HepG2 (cell line): ENCODE results near the gene GALNT10. TPM values are rescaled to one million over a fixed set of nuclear protein-coding genes. Genes with fewer than 3 reads are reported as not detected.

ENCODE experiments used
- ARHGAP35 ChIP-seq: sonication (generic); formaldehyde crosslinking; IDR thresholded peaks from 2 replicates; pipeline ENCODE4 v1.9.0; 2022; ENCODE audit warnings: mild to moderate bottlenecking, inconsistent platforms, moderate library complexity, missing genetic modification reagents, borderline replicate concordance
- ARID3A ChIP-seq: IDR thresholded peaks from 2 replicates; pipeline ENCODE4 v1.6.1; 2012; ENCODE audit warnings: low read depth, low read length, improper control_type of control experiment
- EHMT2 ChIP-seq: fragments of 200-600 bp; sonication (generic); IDR thresholded peaks from 2 replicates; pipeline ENCODE4 v1.7.0; 2017; ENCODE audit warnings: antibody characterized with exemption, low read depth, low read length, borderline replicate concordance
- ELF3 ChIP-seq: IDR thresholded peaks from 2 replicates; pipeline ENCODE4 v1.6.1; 2016; ENCODE audit warnings: missing genetic modification reagents, missing compliant biosample characterization
- ETV5 ChIP-seq: IDR thresholded peaks from 2 replicates; pipeline ENCODE4 v1.6.1; 2018; ENCODE audit warnings: missing biosample characterization, missing genetic modification reagents, inconsistent platforms, borderline replicate concordance
- GZF1 ChIP-seq: sonication (generic); formaldehyde crosslinking; IDR thresholded peaks from 2 replicates; pipeline ENCODE4 v1.5.1; 2020; ENCODE audit warnings: mild to moderate bottlenecking, missing genetic modification reagents
- HOXA3 ChIP-seq: sonication (generic); formaldehyde crosslinking; IDR thresholded peaks from 2 replicates; pipeline ENCODE4 v1.5.0; 2020; ENCODE audit warnings: missing genetic modification reagents
- KMT2B ChIP-seq: IDR thresholded peaks from 2 replicates; pipeline ENCODE4 v1.6.1; 2016; ENCODE audit warnings: missing genetic modification reagents, missing compliant biosample characterization
- MBD4 ChIP-seq: IDR thresholded peaks from 2 replicates; pipeline ENCODE4 v1.6.1; 2012; ENCODE audit warnings: low read length, inconsistent platforms, borderline replicate concordance
- NCOA2 ChIP-seq: sonication (generic); formaldehyde crosslinking; IDR thresholded peaks from 2 replicates; pipeline ENCODE4 v1.8.0; 2022; ENCODE audit warnings: inconsistent platforms
- NFE2 ChIP-seq: sonication (generic); formaldehyde crosslinking; IDR thresholded peaks from 2 replicates; pipeline ENCODE4 v1.4.0; 2020; ENCODE audit warnings: missing genetic modification reagents
- NONO ChIP-seq, 2 experiments: fragments of 450-650 bp in 1 of 2; sonication (generic) in 1 of 2; formaldehyde crosslinking in 1 of 2; IDR thresholded peaks in 1 of 2; conservative IDR thresholded peaks in 1 of 2; 2 replicates each; pipeline versions ENCODE4 v1.6.1 to v1.8.0; 2017 to 2022; ENCODE audit warnings: mild to moderate bottlenecking in 1 of 2, missing genetic modification reagents in 1 of 2, moderate library complexity in 1 of 2
- REL ChIP-seq: sonication (generic); formaldehyde crosslinking; conservative IDR thresholded peaks from 2 replicates; pipeline ENCODE4 v1.8.0; 2022; ENCODE audit warnings: mild to moderate bottlenecking, missing genetic modification reagents, moderate library complexity
- ZFP36L1 ChIP-seq: sonication (generic); formaldehyde crosslinking; IDR thresholded peaks from 2 replicates; pipeline ENCODE4 v1.8.0; 2022; ENCODE audit warnings: mild to moderate bottlenecking, missing genetic modification reagents, moderate library complexity
- ZMYM3 ChIP-seq: sonication (generic); formaldehyde crosslinking; IDR thresholded peaks from 2 replicates; pipeline ENCODE4 v1.5.1; 2020; ENCODE audit warnings: mild to moderate bottlenecking, missing genetic modification reagents
- ZNF329 ChIP-seq: sonication (generic); formaldehyde crosslinking; IDR thresholded peaks from 2 replicates; pipeline ENCODE4 v1.9.0; 2021; ENCODE audit warnings: low read depth, mild to moderate bottlenecking, missing genetic modification reagents
- ZNF740 ChIP-seq: sonication (generic); formaldehyde crosslinking; IDR thresholded peaks from 2 replicates; pipeline ENCODE4 v1.4.0; 2020; ENCODE audit warnings: missing genetic modification reagents
- ZSCAN25 ChIP-seq: sonication (generic); formaldehyde crosslinking; IDR thresholded peaks from 2 replicates; pipeline ENCODE4 v1.8.0; 2022; ENCODE audit warnings: mild to moderate bottlenecking, missing genetic modification reagents
- polyA plus RNA-seq, 8 experiments: library from polyadenylated mRNA; depleted of rRNA in 3 of 8; stranded (reverse) in 7 of 8; unstranded in 1 of 8; fragments of >200 nt; fragmentation: Illumina TruSeq in 4 of 8; extraction: Trizol in 4 of 8; gene quantifications; 2 replicates each; pipeline versions ENCODE4 v1.2.1 to v1.2.3, GENCODE V29; 2011 to 2016; ENCODE audit warnings: low read depth in 4 of 8, missing spikeins in 1 of 8, mixed read lengths in 1 of 8; ENCODE audit not compliant: insufficient read depth in 1 of 8
- total RNA-seq, 5 experiments: library from RNA; depleted of rRNA; stranded (reverse); fragments of >200 nt; fragmentation: Illumina TruSeq; extraction: Trizol; gene quantifications; 2 replicates each; pipeline ENCODE4 v1.2.3, GENCODE V29; 2016; ENCODE audit warnings: low read depth in 1 of 5
- TF ChIP-seq, protein P1 (sequence below): IDR thresholded peaks from 2 replicates; pipeline ENCODE4 v1.6.1; 2016; ENCODE audit warnings: mild to moderate bottlenecking, missing biosample characterization, missing genetic modification reagents
- TF ChIP-seq, protein P2 (sequence below): IDR thresholded peaks from 2 replicates; pipeline ENCODE4 v1.6.1; 2016; ENCODE audit warnings: low read depth, missing genetic modification reagents, missing compliant biosample characterization
- TF ChIP-seq, protein P3 (sequence below): sonication (generic); formaldehyde crosslinking; IDR thresholded peaks from 2 replicates; pipeline ENCODE4 v1.4.0; 2020; ENCODE audit warnings: missing genetic modification reagents

GALNT10 gene
- total and polyA plus RNA-seq, 2 of the 13 experiments (the other 11 are each of a cell fraction or from before 2014, with no cell fraction given), result 8.1 to 11.2 TPM

GRCh38 chr5:154287136-154287535 is 96.6 kb downstream of the GALNT10 start (continued):
- TF ChIP-seq, protein P1, sequence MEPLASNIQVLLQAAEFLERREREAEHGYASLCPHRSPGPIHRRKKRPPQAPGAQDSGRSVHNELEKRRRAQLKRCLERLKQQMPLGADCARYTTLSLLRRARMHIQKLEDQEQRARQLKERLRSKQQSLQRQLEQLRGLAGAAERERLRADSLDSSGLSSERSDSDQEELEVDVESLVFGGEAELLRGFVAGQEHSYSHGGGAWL (CRISPR knock-in tag), result no peak
- TF ChIP-seq ZMYM3 (no peak), ZNF329 (CRISPR knock-in tag) (no peak), ARHGAP35 (CRISPR knock-in tag) (no peak), REL (CRISPR knock-in tag) (no peak), GZF1 (CRISPR knock-in tag) (no peak), ARID3A (no peak), ZNF740 (CRISPR knock-in tag) (no peak), ZSCAN25 (CRISPR knock-in tag) (no peak), KMT2B (CRISPR knock-in tag) (no peak), NCOA2 (CRISPR knock-in tag) (peak; percentile 25; the same call in 1 of the 2 replicates), ZFP36L1 (no peak), HOXA3 (no peak), ETV5 (CRISPR knock-in tag) (peak; percentile 66), ELF3 (CRISPR knock-in tag) (0 out of 2 replicates have a peak, but pooled peaks have one; percentile 34), MBD4 (no peak), NFE2 (no peak), NONO (IDR thresholded peaks at IDR 0.05) (no peak), NONO (CRISPR knock-in tag; conservative IDR thresholded peaks at IDR 0.05) (no peak), EHMT2 (no peak)
- TF ChIP-seq, protein P2, sequence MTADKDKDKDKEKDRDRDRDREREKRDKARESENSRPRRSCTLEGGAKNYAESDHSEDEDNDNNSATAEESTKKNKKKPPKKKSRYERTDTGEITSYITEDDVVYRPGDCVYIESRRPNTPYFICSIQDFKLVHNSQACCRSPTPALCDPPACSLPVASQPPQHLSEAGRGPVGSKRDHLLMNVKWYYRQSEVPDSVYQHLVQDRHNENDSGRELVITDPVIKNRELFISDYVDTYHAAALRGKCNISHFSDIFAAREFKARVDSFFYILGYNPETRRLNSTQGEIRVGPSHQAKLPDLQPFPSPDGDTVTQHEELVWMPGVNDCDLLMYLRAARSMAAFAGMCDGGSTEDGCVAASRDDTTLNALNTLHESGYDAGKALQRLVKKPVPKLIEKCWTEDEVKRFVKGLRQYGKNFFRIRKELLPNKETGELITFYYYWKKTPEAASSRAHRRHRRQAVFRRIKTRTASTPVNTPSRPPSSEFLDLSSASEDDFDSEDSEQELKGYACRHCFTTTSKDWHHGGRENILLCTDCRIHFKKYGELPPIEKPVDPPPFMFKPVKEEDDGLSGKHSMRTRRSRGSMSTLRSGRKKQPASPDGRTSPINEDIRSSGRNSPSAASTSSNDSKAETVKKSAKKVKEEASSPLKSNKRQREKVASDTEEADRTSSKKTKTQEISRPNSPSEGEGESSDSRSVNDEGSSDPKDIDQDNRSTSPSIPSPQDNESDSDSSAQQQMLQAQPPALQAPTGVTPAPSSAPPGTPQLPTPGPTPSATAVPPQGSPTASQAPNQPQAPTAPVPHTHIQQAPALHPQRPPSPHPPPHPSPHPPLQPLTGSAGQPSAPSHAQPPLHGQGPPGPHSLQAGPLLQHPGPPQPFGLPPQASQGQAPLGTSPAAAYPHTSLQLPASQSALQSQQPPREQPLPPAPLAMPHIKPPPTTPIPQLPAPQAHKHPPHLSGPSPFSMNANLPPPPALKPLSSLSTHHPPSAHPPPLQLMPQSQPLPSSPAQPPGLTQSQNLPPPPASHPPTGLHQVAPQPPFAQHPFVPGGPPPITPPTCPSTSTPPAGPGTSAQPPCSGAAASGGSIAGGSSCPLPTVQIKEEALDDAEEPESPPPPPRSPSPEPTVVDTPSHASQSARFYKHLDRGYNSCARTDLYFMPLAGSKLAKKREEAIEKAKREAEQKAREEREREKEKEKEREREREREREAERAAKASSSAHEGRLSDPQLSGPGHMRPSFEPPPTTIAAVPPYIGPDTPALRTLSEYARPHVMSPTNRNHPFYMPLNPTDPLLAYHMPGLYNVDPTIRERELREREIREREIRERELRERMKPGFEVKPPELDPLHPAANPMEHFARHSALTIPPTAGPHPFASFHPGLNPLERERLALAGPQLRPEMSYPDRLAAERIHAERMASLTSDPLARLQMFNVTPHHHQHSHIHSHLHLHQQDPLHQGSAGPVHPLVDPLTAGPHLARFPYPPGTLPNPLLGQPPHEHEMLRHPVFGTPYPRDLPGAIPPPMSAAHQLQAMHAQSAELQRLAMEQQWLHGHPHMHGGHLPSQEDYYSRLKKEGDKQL, result no peak
- TF ChIP-seq, protein P3, sequence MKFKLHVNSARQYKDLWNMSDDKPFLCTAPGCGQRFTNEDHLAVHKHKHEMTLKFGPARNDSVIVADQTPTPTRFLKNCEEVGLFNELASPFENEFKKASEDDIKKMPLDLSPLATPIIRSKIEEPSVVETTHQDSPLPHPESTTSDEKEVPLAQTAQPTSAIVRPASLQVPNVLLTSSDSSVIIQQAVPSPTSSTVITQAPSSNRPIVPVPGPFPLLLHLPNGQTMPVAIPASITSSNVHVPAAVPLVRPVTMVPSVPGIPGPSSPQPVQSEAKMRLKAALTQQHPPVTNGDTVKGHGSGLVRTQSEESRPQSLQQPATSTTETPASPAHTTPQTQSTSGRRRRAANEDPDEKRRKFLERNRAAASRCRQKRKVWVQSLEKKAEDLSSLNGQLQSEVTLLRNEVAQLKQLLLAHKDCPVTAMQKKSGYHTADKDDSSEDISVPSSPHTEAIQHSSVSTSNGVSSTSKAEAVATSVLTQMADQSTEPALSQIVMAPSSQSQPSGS (CRISPR knock-in tag), result no peak
